Activated CD4-positive, alpha-beta T cell treated with anti-CD3 and anti-CD28 coated beads, Interleukin-2, amount 50 U/mL, for 4 hours (primary cell): ENCODE data around the gene CD244.
"Not testable (repeated sequence)": the region's sequence is repeated elsewhere in the genome, so short reads cannot be mapped to it uniquely, and the experiment has no call there.

Source experiments
- DNase-seq, 2 experiments: peaks; one replicate each; pipeline ENCODE4 v3.0.0-alpha.2; 2020

CD244 gene

DNA sequence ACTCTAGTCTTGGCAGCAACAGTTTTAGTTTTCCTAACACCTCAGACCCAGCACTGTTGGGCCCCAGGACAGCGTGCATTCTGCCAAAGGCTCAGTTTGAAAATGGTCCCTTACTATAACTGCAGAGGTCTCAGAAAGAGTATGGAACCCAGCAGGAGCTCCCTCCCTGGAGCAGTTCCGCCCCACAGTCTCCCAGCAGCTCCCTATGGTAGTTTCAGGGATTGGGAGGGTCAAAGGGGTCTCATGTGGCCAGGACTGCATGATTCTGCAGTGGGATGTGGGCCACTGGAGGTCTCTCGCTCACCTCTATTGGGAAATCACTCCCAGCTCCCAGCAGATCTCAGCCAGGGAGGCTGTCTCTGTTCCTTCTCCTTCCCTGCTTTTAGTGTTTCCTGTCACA is 54.4 kb downstream of the CD244 start:
- no peak for DNase-seq

DNA sequence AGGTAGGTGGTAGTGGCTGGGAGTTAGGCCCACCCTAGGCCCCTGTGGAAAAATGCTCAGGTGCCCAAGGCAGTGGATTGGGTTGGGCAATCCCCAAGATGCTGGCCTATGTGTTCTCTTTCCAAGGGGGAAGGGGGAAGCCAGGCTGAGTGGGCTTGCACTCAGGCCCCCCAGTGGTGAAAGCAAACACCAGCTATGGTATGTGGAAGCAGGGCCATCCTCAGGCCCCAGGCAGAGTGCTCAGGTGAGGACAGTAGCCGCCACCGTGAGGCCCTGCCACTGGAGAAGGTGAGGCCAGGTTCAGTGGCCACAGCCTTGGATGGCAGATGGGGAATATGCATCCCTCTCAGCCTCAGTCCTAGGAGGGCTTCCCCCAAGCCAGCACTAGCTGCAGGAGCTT is 54.9 kb downstream of the CD244 start:
- no peak for DNase-seq

DNA sequence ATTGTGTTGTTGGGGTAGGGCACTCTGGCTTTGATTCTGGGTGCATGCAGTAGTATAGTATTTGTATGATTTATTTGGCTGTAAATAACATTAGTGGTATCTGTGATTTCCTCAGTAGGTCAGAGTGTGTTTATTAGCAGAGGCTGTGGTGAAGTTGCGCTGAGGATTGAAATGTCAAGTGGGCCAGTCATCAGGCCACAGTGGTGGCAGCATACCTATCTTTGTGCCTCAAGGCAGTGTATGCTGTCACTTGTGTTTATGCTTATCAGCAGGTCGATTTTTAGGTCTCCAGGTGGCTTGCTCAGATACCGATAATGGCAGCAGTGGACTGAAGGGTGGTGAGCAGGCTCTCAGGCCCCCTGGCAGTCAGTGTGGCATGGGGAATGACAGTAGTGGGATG is 55.4 kb downstream of the CD244 start:
- no peak for DNase-seq

DNA sequence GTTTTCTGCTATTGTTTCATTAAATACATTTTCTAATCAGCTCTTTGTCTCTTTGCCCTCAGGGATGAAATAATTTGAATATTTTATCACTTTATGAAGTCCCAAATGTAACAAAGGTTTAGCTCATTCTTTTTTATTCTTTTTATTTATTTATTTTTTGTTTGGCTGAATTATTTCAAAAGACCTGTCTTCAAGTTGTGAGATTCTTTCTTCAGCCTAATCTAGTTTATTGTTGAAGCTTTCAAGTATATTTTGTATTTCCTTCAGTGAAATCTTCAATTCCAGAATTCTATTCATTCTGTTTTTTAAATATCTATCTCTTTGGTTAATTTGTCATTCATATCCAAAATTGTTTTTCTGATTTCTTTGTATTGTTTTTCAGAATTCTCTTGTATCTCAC is 55.9 kb downstream of the CD244 start:
- DNase-seq: no peak

DNA sequence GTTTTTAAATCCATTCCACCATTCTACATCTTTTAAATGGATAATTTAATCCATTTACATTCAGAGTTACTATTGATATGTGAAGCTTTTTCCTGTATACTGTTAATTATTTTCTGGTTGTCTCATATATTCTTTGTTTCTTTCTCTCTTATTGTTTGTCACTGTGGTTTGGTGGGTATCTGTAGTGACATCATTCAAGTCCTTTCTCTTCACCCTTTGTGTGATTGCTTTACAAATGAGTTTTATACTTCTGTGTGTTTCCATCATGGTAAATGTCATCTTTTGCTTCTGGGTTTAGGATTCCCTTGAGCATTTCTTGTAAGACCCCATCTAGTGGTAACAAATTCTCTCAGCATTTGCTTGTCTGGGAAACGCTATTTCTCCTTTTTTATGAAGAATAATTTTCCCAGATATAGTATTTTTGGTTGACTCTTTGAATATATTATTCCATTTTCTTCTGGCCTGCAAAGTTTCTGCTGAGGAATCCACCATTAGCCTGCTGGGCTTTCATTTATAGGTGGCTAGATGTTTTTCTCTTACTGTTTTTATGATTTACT is 56.5 kb downstream of the CD244 start:
- DNase-seq: no peak

DNA sequence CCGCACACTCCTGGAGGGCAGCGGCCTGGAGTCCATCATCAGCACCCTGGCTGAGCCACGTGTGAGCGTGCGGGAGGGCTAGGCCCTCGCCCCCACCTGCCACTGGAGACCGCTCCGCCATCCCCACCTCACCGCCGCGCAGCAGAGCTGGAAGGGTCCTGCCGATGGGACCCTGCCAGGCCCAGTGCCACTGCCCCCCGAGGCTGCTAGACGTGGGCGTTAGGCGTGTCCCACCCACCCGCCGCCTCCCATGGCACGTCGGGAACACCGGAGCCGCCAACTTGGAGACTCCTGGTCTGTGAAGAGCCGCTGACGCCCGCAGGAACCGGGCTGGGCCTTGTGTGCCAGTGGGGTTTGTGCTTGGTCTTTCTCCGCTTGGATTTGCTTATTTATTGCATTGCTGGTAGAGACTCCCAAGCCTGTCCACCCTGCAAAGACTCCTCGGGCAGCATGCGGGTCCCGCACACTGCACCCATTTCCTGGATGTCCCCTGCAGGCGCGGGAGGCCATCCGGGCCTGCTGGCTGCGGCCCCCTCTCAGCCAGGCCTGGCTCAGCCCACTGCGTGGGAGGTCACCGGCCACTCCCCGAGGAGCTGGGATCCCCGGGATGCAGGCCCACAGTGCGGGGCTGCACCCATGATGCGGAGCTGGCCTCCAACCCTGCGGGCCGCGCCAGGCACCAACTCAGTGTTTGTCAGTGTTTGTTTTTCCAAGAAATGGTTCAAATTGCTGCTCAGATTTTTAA is 60.7 kb downstream of the CD244 start:
- DNase-seq: no peak

DNA sequence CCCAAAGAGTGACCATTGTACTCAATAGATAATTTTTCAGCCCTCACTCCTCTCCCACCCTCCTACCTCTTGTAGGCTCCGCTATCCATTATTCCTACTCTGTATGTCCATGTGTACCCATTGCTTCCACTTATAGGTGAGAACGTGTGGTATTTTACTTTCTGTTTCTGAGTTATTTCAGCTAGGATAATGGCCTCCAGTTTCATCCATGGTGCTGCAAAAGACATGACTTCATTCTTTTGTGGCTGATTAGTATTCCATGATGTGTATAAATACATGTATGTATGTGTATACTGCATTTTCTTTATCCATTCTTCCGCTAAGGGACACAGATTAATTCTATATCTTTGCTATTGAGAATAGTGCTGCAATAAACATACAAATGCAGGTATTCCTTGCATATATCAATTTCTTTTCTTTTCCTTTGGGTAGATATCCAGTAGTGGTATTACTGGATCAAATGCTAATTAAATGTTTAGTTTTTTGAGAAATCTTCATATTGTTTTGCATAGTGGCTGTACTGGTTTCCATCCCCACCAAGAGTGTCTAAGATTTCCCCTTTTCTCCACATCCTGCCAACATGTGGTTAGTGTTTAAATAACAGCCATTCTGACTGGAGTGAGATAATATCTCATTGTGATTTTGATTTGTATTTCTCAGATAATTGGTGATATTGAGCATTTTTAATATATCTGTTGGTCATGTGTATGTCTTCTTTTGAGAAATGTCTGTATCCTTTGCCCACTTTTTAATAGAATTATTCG is 61.9 kb downstream of the CD244 start:
- no peak for DNase-seq

DNA sequence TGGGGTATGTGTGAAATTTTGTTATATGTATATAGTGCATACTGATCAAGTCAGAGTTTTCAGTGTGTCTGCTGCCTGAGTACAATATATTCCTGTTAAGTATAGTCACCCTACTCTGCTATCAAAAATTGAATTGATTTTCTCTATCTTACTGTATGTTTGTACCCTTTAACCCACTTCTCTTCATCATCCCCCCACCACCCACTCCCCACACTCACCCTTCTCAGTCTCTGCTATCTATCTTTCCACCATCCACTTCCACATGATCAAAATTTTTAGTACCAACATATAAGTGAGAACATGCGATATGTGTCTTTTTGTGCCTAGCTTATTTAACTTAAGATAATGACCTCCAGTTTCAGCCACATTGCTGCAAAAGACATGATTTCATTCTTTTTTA is 62.5 kb downstream of the CD244 start:
- DNase-seq: no peak

DNA sequence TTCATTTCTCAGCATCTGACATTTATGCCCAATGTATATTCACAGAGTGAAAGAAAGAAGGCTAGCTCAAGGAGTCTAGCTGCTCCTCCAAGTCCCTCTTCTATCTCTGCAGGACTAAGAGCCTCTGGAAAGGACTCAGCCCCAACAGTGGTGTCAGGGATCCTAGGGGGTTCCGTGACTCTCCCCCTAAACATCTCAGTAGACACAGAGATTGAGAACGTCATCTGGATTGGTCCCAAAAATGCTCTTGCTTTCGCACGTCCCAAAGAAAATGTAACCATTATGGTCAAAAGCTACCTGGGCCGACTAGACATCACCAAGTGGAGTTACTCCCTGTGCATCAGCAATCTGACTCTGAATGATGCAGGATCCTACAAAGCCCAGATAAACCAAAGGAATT is 63.0 kb downstream of the CD244 start:
- no peak for DNase-seq

DNA sequence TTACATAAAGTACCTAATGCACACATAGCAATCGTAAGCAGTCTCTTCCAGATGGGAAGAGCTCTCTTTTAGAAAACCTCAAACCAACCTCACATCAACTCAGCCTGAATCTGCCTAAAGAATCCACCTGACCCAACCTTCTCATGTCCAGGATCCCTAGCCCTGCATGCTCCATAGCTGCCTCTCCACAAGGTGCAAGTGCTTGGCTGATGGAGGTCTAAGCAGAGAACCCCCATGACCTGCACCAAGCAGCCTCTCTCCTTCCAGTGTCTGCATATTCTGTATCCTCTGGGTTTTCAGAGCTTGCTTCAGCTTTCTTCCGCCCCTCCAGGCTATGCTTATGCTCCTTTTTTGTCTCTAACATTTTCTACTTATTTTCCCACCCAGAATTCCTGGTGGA is 64.2 kb downstream of the CD244 start:
- no peak for DNase-seq

DNA sequence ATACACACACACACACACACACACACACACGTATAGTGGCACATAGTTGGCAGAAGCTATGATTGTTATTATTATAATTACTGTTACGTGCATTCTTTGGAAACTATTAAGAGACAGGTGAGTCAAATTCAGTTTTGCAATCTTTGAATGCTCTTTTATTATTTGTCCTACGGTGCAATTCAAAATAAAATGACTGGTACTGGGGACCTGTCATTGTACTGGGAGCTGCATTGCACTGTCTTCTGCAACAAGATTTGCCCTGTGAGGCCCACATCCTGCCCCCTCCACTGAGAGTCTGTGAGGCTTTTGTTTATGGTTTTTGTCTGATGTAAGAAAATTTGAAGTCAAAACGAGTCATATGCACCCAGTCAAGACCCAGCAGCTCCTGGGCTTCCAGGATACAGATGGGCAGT is 64.8 kb downstream of the CD244 start:
- DNase-seq: peak; percentile 38 to 42

DNA sequence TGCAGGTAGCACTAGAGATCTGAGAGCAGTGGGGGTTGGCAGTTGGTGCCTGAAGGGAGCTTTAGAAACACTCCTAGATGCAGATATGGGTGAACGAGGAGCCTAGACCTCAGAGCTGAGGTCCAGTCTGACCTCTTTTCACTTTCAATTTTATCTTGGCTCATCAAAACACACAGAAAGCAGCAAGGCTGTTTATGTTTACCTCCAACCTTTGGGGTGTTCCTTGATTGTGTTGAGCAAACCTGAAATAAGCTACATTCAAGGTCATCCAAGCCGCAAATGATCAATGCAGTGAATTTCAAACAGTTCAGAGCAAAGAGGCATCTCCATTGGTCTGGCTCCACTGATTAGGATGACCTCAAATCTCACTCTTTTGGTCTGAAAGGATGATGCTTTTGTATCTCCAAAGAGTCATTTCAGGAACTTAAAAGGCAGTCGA is 65.4 kb downstream of the CD244 start:
- DNase-seq: no peak

DNA sequence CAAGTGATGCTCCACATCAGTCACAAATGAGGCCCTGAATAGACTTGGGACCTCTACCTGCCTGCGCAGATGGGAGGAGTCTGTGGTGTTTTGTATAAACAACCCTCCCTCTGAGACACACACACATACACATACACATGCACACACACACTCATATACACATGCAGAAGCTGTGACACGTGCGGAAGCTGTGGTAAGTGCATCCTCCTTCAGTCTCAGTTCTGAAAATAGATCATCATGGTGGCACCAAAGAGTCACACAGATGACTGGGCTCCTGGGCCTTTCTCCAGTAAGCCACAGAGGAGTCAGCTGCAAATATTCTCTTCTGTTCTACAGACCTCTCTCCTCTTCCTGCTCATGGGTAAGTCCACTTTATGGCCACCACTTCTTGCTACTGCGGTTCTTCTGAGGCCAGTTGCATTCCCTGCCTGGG is 66.7 kb downstream of the CD244 start, which contains the start of gene LY9:
TSS of gene LY9 (plus strand) at position 224 of the 433 bp plus-strand sequence. CDS start at position 238, 14 bp downstream.
- DNase-seq: peak; percentile 67 to 73

DNA sequence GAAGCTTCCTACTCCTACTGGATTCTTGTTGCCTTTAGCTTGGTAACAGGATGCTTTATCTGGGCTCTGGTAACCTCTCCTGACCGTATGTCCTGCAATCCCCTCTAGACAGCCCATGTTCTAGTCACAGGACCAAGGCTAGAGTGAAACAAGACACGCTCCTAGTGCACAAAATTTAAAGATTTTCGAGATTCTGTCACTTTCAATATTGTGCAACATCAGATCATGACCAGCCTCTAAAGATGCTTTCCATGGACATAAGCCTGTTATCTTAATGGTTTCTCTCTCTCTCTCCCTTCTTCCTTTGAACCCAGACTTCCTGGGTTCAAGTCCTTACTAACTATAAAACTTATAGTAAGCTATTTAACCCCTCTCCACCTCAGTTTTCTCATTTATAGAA is 68.3 kb downstream of the CD244 start:
- DNase-seq: no peak

DNA sequence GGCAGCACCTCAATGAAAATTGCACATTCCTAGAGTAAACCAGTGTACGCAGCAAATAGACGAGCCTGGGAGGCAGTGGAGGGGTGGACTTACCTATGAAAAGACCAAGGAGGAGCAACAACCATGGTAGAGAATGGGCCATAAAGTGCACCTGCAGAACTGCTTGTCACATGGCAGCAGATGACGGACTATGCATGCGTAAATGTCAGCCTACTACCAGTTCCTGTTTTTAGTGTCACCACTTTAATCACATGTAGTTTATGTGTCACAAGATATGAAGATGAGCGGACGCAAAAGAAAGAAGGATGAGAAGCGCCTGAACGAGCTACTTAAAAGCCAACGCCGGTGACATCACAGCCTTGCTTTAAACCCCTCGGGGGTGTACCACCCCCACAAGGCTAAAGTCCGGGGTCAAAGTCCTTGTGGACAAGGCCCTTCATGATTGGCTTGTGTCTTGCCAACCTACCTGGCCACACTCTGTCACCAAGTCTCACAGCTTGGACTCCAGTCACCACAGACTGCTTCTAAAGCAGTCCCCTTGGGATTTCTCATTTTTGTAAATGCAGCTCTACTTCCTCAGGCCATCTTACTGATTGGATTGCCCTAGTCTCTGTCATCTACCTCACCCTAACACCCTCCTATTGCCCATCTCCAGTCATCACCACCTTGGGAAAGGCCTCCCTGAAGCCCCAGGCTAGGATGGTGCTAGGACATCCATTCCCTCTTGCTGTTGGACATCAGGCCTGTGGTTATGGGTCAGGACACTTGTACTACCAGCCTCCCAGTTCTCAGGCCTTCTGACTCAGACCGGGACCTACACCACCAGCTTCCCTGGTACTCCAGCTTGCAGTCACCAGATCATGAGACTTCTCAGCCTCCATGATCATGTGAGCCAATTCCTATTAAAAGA is 72.7 kb downstream of the CD244 start:
- no peak for DNase-seq

DNA sequence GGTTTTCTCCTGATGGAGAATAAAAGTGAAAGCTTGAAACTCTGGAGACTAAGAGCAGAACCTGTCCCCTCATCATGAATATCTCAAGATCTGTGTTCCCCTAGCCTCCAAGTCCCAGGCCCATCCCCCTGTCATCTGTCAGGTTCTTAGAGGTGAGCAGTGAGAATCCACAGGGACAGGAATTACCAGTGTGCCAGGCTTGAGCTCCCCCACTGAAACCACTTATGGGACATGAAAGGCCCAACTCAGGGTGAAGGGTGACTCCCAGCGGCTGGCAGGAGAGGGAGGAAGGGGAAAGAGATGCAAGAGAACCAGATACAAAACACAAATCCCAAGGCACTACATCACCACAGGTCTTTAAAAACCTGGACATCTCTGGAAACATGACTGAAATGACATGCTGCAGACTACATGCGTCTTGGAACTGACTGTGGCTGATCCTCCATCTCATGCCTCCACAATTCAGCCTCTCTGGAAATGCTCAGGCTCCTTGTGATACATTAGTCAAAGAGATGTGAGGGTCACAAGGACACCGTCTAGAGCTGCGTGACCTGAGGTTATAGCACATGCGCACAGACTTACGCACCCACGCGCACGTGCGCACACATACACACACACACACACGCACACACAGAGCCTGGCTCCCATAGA is 73.5 kb downstream of the CD244 start:
- DNase-seq: no peak

DNA sequence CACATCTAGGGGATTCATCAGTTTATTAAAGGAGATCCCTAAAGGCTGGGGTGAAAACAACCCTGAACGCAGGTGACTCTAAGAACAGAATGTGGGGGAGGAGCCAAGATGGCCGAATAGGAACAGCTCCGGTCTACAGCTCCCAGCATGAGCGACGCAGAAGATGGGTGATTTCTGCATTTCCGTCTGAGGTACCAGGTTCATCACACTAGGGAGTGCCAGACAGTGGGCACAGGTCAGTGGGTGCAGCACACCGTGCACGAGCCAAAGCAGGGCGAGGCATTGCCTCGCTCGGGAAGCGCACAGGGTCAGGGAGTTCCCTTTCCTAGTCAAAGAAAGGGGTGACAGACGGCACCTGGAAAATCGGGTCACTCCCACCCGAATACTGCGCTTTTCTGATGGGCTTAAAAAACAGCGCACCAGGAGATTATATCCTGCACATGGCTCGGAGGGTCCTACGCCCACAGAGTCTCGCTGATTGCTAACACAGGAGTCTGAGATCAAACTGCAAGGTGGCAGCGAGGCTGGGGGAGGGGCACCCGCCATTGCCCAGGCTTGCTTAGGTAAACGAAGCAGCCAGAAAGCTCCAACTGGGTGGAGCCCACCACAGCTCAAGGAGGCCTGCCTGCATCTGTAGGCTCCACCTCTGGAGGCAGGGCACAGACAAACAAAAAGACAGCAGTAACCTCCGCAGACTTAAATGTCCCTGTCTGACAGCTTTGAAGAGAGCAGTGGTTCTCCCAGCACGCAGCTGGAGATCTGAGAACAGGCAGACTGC is 79.5 kb downstream of the CD244 start:
- DNase-seq: not testable (repeated sequence)

DNA sequence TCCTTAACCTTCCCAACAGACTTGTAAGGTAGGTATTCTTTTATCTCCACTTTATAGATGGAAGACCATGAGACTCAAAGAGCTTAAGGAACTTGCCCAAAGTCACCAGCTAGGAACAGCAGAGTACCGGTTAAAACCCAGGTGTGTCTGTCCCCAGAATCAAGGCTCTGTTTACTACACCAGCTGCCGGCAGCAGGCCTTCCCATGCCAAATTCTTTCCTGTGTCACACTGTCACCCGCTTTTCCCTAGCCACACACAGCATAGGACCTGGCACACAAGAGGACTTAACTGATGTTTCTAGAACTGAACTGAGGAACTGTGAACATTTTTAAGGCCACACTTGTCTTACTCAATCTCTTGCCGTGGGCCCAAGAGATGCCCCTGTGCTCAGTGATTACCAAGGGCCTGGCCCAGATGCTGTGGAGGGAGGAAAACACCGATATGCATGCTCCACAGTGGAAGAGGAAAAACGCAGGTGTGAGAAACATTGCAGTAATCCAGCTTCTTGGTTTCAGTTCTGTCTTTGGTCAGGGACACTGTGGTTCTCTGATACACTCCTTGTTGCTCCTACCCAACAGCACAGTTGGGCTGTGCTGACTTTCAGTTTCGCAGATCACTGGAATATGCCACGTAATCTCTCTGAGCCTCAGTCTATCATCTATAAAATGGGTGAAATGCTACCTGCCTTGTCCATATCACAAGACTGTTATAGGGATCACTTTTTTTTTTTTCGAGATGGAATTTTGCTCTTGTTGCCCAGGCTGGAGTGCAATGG is 80.6 kb downstream of the CD244 start:
- no peak for DNase-seq

DNA sequence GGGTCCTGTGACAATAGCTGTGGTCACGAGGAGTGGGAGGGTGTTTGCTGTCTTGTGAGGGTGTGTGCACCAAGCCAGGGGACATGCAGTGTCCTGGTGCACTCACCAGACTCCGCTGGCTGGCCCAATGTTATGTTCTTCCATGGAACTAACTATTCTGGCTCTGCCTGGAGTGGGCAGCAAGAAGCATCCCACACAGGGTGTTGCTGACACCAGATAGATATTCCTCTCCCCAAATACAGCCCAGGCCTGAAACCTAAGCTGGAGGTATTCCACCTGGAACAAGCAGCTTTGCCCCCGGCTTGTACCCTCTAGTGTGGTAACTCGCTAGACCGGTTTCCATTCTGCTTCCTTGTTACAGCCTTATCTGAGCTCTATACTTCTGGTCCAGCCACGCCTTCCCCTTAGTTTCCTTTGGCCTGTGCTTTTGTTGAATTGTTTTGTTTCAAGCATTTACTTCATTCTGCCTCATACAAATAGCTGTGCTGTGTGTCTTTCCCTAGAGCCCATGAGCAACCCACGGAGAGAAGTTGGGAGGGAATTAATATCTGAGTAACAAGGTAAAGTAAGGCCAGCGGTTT is 81.4 kb downstream of the CD244 start:
- no peak for DNase-seq

DNA sequence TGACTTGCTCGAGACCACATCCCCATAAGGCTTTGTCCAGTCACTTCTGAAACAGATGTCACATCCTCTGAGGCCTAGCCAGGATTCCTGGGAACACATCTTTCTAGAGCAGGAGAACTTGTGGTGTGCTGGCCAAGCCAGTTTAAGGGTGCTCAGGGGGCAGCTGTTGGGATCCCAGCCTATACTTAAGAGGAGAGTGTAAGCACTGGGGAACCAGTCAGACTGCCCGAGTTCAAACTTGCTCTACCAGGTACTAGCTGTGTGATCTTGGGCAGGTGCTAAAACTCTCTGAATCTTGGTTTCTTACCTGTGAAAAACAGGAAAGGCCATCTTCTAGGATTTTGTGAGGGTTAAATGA is 82.3 kb downstream of the CD244 start:
- no peak for DNase-seq
